Stimulated activated naive B cell treated with anti-CD40 and anti-IgM and Interleukin-4, amounts not matched to agents 10 μg/mL and 1 μg/mL and 100 μg/mL, for 72 hours (primary cell): Measurements from ENCODE around the gene ZNF236.

Source experiments
- ATAC-seq, 2 donors: fragments of 150-1000 bp; cut with Tn5 transposase; replicated peaks; 2 replicates each; pipeline ENCODE4 v1.10.0; 2021; ENCODE audit warnings: moderate library complexity in 1 of 2
- DNase-seq: peaks from one replicate; pipeline ENCODE4 v3.0.0; 2021
- H3K27ac Mint-ChIP-seq: one replicate; pipeline ENCODE4 v1.8.0; 2022; ENCODE audit warnings: mild to moderate bottlenecking, mixed read lengths
- H3K27me3 Mint-ChIP-seq, 2 donors: one replicate each; pipeline ENCODE4 v1.8.0; 2022; ENCODE audit warnings: mixed read lengths in 2 of 2
- H3K36me3 Mint-ChIP-seq, 2 donors: one replicate each; pipeline ENCODE4 v1.8.0; 2022; ENCODE audit warnings: mixed read lengths in 2 of 2, mild to moderate bottlenecking in 1 of 2
- H3K4me1 Mint-ChIP-seq, 2 donors: one replicate each; pipeline ENCODE4 v1.8.0; 2022; ENCODE audit warnings: mixed read lengths in 2 of 2, mild to moderate bottlenecking in 1 of 2
- H3K4me3 Mint-ChIP-seq, 2 donors: one replicate each; pipeline ENCODE4 v1.8.0; 2022; ENCODE audit warnings: mild to moderate bottlenecking in 2 of 2, mixed read lengths in 2 of 2, moderate library complexity in 1 of 2
- H3K9me3 Mint-ChIP-seq, 2 donors: one replicate each; pipeline ENCODE4 v1.8.0; 2022; ENCODE audit warnings: mixed read lengths in 2 of 2, mild to moderate bottlenecking in 1 of 2

The ZNF236 gene

GRCh38 chr18:76889091-76889699 lies 66.8 kb downstream of the ZNF236 start:
- Mint-ChIP-seq H3K4me1 (peaks cover 0 to 1% of the 10 kb centered on the region in 2 donors), H3K27ac (no peak overlapping the region), H3K4me3 (no peak overlapping the region), H3K27me3 (no peaks in the 10 kb centered on the region), H3K36me3 (peaks cover 30 to 73% of the 10 kb centered on the region in 2 donors), H3K9me3 (no peaks in the 10 kb centered on the region)
- ATAC-seq (no peak), DNase-seq (no peak)

- DNase-seq (no peak), ATAC-seq (no peak)
- Mint-ChIP-seq H3K4me1 (peaks cover 0 to 1% of the 10 kb centered on the region in 2 donors), H3K36me3 (peaks cover 33 to 63% of the 10 kb centered on the region in 2 donors), H3K27ac (no peak overlapping the region), H3K9me3 (no peaks in the 10 kb centered on the region), H3K27me3 (no peaks in the 10 kb centered on the region), H3K4me3 (no peak overlapping the region)
These were observed 70.5 kb downstream of the ZNF236 start for GRCh38 chr18:76892832-76893231.

- peaks cover 28 to 62% of the 10 kb centered on the region in 2 donors for H3K36me3 Mint-ChIP-seq
- H3K4me3 Mint-ChIP-seq, result no peak overlapping the region
- H3K27ac Mint-ChIP-seq, result no peak overlapping the region
- no peak for DNase-seq
- H3K9me3 Mint-ChIP-seq, result no peaks in the 10 kb centered on the region
- no peaks in the 10 kb centered on the region for H3K27me3 Mint-ChIP-seq
- H3K4me1 Mint-ChIP-seq, result no peaks in the 10 kb centered on the region
- ATAC-seq, result no peak
These were observed 72.4 kb downstream of the ZNF236 start for GRCh38 chr18:76894566-76895346.

- no peak overlapping the region for H3K27ac Mint-ChIP-seq
- no peaks in the 10 kb centered on the region for H3K4me1 Mint-ChIP-seq
- no peak for DNase-seq
- H3K9me3 Mint-ChIP-seq, result no peaks in the 10 kb centered on the region
- peaks cover 28 to 59% of the 10 kb centered on the region in 2 donors for H3K36me3 Mint-ChIP-seq
- ATAC-seq, result no peak
- H3K4me3 Mint-ChIP-seq, result no peak overlapping the region
- H3K27me3 Mint-ChIP-seq, result no peaks in the 10 kb centered on the region
These were observed 73.1 kb downstream of the ZNF236 start for GRCh38 chr18:76895498-76895897.

DNA sequence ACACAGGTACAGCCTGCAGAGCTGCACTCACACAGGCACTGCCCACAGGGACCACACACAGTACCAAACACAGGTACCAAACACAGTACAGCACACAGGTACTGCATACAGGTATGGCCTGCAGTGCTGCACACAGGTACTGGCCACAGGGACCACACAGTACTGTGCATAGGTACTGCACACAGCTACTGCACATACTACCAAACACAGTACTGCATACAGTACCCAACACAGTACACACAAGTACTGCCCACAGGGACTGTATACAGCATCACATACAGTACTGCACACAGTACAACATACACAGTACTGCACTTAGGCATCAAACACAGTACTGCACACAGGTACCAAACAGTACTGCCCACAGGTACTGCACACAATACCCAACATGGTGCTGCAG lies 74.3 kb downstream of the ZNF236 start:
- ATAC-seq, result no peak
- no peak for DNase-seq
- no peak overlapping the region for H3K27ac Mint-ChIP-seq
- no peaks in the 10 kb centered on the region for H3K9me3 Mint-ChIP-seq
- peaks cover 30 to 56% of the 10 kb centered on the region in 2 donors for H3K36me3 Mint-ChIP-seq
- H3K4me1 Mint-ChIP-seq, result no peaks in the 10 kb centered on the region
- no peaks in the 10 kb centered on the region for H3K27me3 Mint-ChIP-seq
- no peak overlapping the region for H3K4me3 Mint-ChIP-seq

GRCh38 chr18:76897257-76897656 lies 74.9 kb downstream of the ZNF236 start:
- Mint-ChIP-seq H3K36me3 (peaks cover 30 to 59% of the 10 kb centered on the region in 2 donors), H3K27me3 (no peaks in the 10 kb centered on the region)
- ATAC-seq, result no peak

DNA sequence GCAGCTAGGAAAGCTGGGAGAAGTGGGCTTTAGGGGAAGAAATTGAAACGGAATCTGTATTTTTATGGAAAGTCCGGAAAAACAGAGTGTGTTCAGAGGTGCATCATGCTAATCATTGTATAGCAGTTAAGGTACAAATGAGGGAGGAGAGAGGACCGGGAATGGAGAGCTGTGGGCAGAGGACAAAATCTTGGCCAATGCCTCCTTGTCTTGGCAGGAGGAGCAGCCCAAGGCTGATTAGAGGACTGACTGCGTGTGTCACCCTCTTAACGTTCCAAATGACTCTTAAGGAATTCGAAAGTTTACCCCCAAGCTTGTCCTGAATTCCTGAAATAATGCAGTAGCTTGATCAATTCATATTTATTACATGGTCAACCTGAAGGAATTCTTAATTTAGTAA lies 81.0 kb downstream of the ZNF236 start:
- Mint-ChIP-seq H3K4me1 (no peaks in the 10 kb centered on the region), H3K36me3 (peaks cover 38 to 51% of the 10 kb centered on the region in 2 donors), H3K9me3 (no peaks in the 10 kb centered on the region), H3K27me3 (no peaks in the 10 kb centered on the region), H3K4me3 (no peak overlapping the region), H3K27ac (no peak overlapping the region)
- DNase-seq (no peak), ATAC-seq (no peak)

More at GRCh38 chr18:76897257-76897656, 74.9 kb downstream of the ZNF236 start:
- Mint-ChIP-seq H3K4me3 (no peak overlapping the region), H3K4me1 (no peaks in the 10 kb centered on the region), H3K9me3 (no peaks in the 10 kb centered on the region), H3K27ac (no peak overlapping the region)
- DNase-seq, result no peak

DNA sequence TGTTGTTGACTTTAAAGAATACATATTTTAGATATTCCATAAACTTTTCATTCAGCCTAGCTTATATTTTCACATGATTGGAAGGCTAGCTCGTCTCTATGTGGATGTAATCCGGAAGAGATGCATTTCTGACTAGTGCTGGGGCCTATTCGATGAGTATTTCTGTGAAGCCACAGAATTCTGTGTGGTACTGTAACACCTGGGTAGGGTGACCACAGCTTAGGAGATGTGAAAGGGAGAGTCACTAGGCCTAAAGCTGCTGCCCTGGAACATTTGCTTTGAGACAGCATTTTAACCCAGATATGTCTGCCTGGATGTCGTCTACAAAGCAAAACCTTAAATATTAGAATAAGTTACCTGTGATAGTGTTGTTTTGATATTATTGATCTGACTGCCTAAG lies 83.5 kb downstream of the ZNF236 start:
- H3K4me1 Mint-ChIP-seq, result no peaks in the 10 kb centered on the region
- no peak overlapping the region for H3K27ac Mint-ChIP-seq
- DNase-seq (no peak), ATAC-seq (no peak)
- no peaks in the 10 kb centered on the region for H3K27me3 Mint-ChIP-seq
- H3K9me3 Mint-ChIP-seq, result no peaks in the 10 kb centered on the region
- no peak overlapping the region for H3K4me3 Mint-ChIP-seq
- H3K36me3 Mint-ChIP-seq, result peaks cover 34 to 47% of the 10 kb centered on the region in 2 donors

- Mint-ChIP-seq H3K27me3 (no peaks in the 10 kb centered on the region), H3K4me1 (no peaks in the 10 kb centered on the region), H3K4me3 (no peak overlapping the region), H3K9me3 (no peaks in the 10 kb centered on the region), H3K27ac (no peak overlapping the region), H3K36me3 (peaks cover 34 to 40% of the 10 kb centered on the region in 2 donors)
- DNase-seq (no peak), ATAC-seq (no peak)
These were observed 85.9 kb downstream of the ZNF236 start for GRCh38 chr18:76908277-76908676.

DNA sequence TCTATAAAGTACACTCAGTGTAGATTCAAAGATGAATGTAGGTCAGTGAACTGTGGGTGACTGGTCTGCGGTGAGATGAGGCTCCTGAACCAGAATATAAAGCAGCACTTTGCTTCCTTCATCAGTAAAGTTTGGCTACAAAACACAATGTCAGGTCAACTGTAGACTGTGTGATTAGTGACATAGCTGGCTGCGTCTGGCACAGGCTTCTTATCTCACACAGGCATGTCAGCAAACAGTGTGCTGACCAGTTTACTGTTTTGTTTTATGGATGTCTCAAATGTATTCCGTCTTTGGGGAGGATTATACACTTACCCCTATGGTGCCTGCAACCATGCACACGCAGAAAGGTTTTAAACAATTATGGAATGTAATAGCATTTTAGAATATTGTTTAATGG lies 87.1 kb downstream of the ZNF236 start:
- DNase-seq (no peak), ATAC-seq (no peak)
- Mint-ChIP-seq H3K27me3 (no peaks in the 10 kb centered on the region), H3K4me1 (peaks cover 0 to 5% of the 10 kb centered on the region in 2 donors), H3K27ac (no peak overlapping the region), H3K36me3 (peaks cover 40 to 44% of the 10 kb centered on the region in 2 donors), H3K9me3 (no peaks in the 10 kb centered on the region), H3K4me3 (no peak overlapping the region)

- Mint-ChIP-seq H3K36me3 (peaks cover 43 to 53% of the 10 kb centered on the region in 2 donors), H3K27me3 (no peaks in the 10 kb centered on the region), H3K4me3 (no peak overlapping the region), H3K9me3 (no peaks in the 10 kb centered on the region), H3K4me1 (peaks cover 0 to 7% of the 10 kb centered on the region in 2 donors), H3K27ac (no peak overlapping the region)
- DNase-seq, result no peak
- no peak for ATAC-seq
These were observed 89.1 kb downstream of the ZNF236 start for GRCh38 chr18:76911440-76911839.

GRCh38 chr18:76913583-76913982 lies 91.2 kb downstream of the ZNF236 start:
- Mint-ChIP-seq H3K4me1 (peaks cover 0 to 7% of the 10 kb centered on the region in 2 donors), H3K36me3 (peaks cover 33 to 52% of the 10 kb centered on the region in 2 donors), H3K27me3 (no peaks in the 10 kb centered on the region), H3K9me3 (no peaks in the 10 kb centered on the region), H3K4me3 (no peak overlapping the region), H3K27ac (no peak overlapping the region)
- no peak for DNase-seq
- no peak for ATAC-seq

- ATAC-seq (peak; percentile 34 to 52), DNase-seq (peak; percentile 9)
- peak overlapping the region; percentile 5 for H3K27ac Mint-ChIP-seq
- H3K4me1 Mint-ChIP-seq, result peaks cover 0 to 7% of the 10 kb centered on the region in 2 donors
- peaks cover 30 to 50% of the 10 kb centered on the region in 2 donors for H3K36me3 Mint-ChIP-seq
- H3K9me3 Mint-ChIP-seq, result no peaks in the 10 kb centered on the region
- no peaks in the 10 kb centered on the region for H3K27me3 Mint-ChIP-seq
- H3K4me3 Mint-ChIP-seq, result no peak overlapping the region
These were observed 92.0 kb downstream of the ZNF236 start for GRCh38 chr18:76914314-76914713.

GRCh38 chr18:76914796-76915195 lies 92.4 kb downstream of the ZNF236 start:
- peaks cover 35 to 52% of the 10 kb centered on the region in 2 donors for H3K36me3 Mint-ChIP-seq
- H3K4me3 Mint-ChIP-seq, result no peak overlapping the region
- DNase-seq (no peak), ATAC-seq (no peak)
- H3K9me3 Mint-ChIP-seq, result no peaks in the 10 kb centered on the region
- H3K27me3 Mint-ChIP-seq, result no peaks in the 10 kb centered on the region
- peaks cover 0 to 7% of the 10 kb centered on the region in 2 donors for H3K4me1 Mint-ChIP-seq
- H3K27ac Mint-ChIP-seq, result no peak overlapping the region

DNA sequence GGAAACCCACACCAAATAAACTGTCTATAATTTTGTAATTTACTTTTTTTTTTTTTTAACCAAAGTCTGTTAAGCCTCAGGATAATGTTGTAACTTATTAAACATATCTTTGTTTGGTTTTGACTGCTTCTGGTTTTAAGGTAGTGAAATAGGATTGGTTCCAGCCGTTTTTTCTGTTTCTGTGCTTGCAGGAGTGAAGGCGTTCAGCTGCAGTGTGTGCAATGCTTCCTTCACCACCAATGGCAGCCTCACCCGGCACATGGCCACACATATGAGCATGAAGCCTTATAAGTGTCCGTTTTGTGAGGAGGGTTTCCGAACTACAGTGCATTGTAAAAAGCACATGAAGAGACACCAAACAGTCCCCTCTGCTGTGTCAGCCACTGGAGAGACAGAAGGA lies 93.1 kb downstream of the ZNF236 start:
- Mint-ChIP-seq H3K27ac (no peak overlapping the region), H3K4me1 (peaks cover 0 to 7% of the 10 kb centered on the region in 2 donors), H3K9me3 (no peaks in the 10 kb centered on the region), H3K36me3 (peaks cover 41 to 54% of the 10 kb centered on the region in 2 donors), H3K4me3 (no peak overlapping the region), H3K27me3 (no peaks in the 10 kb centered on the region)
- no peak for ATAC-seq
- DNase-seq, result no peak
